GM21825 (cell line): ENCODE results near the gene SLC25A1.

Source experiments
- ATAC-seq: cut with Tn5 transposase; IDR thresholded peaks from one replicate; pipeline ENCODE4 v1.9.1; 2021; ENCODE audit warnings: mild to moderate bottlenecking, moderate library complexity; ENCODE audit not compliant: unreplicated experiment

Gene SLC25A1

GRCh38 chr22:19143212-19143611 lies 35.3 kb downstream of the SLC25A1 start:
- no peak for ATAC-seq

- ATAC-seq: no peak
These were observed 36.1 kb downstream of the SLC25A1 start for GRCh38 chr22:19142394-19142793.

DNA sequence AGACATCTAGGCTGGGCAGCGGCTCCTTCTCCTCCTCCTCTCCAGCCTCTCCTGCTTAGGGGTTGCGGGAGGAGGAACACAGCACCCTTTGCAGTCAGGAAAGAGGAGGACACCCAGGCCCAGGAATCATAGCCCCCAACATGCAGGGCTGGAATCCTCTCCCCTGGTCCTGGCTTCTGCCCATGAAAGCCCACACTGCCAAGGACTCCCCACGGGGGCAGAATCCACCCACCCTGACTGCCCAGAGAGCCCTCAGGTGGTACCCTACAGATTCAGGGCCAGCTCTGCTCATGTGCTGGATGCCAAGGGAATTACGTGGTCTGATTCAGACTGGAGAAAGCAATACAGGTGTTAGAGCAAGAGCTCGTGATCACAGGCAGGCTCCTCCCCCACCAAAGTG lies 38.6 kb downstream of the SLC25A1 start:
- no peak for ATAC-seq

- no peak for ATAC-seq
These were observed 39.6 kb downstream of the SLC25A1 start for GRCh38 chr22:19139001-19139356.

DNA sequence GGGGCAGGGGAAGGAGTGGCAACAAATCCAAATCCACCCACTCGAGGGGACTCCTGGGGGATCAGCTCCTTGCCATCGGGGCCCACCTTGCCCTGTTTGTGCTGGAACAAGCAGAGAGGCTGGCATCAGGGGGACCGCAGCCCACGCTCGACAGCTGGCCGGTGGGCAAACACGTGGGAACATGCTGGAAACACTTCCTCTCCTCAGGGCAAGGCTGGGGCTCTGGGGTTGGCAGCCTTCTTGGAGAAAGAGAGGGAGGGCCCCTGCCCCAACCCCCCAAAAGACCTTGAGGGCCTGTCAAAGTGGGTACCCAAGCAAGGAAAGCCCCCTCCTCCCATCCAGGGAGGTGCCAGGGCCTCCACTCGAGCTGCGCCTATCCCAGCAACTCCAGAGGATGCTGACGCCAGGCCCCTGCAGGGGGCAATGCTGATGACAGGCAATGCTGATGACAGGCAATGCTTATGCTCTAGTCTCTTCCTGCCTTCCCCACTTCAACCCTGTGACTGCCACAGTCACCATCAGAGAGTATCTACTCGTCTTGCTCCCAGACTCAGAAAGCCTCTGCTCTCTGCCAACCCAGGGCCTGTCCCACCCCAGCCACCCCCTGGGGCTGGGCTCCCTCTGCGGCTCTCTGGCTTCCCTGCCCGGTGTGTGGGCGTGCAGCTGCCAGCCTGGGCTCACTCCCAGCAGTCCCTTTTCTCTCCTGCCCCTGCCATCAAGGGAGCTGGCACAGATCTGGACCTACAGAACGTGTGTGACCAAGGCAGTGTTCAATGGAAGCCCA lies 40.1 kb downstream of the SLC25A1 start:
- no peak for ATAC-seq

GRCh38 chr22:19137384-19138216 lies 40.9 kb downstream of the SLC25A1 start:
- ATAC-seq: no peak

- no peak for ATAC-seq
These were observed 41.6 kb downstream of the SLC25A1 start for GRCh38 chr22:19136915-19137314.

GRCh38 chr22:19134874-19135273 lies 43.7 kb downstream of the SLC25A1 start:
- ATAC-seq: no peak

DNA sequence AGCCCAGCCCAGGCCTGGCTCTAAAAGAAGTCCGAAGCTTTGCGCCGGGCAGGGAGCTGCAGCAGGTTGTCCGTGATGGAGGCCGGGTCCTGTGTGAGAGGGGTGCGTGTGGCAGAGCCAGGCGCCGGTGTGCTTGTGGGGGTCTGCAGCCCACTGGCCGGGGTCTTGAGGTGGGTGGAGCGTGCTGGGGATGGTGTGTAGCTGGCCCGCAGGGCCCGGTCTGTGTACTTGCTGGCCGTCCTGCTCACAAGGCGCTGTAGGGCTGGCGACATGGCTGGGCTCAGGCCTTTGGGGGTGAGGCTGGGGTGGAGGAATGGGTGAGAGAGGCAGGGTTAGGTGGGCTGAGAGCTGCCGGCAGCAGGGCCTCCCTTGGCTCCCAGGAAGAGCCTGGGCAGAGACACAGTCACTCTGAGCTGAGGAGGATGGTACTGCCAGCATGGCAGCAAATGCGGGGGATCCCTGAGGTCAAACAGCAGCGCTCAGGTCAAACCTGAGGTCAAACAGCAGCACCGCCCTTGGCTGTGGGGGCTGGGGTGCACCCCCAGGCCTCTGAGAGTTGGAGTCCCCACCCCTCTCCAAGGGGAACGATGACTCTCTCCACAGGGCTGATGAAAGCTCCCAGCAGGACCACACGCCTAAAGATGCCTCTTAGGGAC lies 44.2 kb downstream of the SLC25A1 start:
- ATAC-seq: no peak

- no peak for ATAC-seq
These were observed 45.0 kb downstream of the SLC25A1 start for GRCh38 chr22:19133561-19133960.

- no peak for ATAC-seq
These were observed 45.7 kb downstream of the SLC25A1 start for GRCh38 chr22:19132693-19133400.

DNA sequence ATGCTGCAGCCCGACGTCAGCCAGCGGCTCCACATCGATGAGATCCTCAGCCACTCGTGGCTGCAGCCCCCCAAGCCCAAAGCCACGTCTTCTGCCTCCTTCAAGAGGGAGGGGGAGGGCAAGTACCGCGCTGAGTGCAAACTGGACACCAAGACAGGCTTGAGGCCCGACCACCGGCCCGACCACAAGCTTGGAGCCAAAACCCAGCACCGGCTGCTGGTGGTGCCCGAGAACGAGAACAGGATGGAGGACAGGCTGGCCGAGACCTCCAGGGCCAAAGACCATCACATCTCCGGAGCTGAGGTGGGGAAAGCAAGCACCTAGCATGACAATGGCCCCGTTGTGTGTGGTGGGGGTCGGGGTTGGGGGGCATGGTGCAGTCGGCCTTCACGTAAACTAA lies 46.4 kb downstream of the SLC25A1 start:
- no peak for ATAC-seq

- ATAC-seq: no peak
These were observed 46.9 kb downstream of the SLC25A1 start for GRCh38 chr22:19131685-19132015.

GRCh38 chr22:19130959-19131684 lies 47.4 kb downstream of the SLC25A1 start, which contains the start of gene TSSK2:
TSSK2 (plus strand) TSS chr22:19131308; CDS start chr22:19131400, 92 bp downstream.
- no peak for ATAC-seq

- no peak for ATAC-seq
These were observed 48.7 kb downstream of the SLC25A1 start for GRCh38 chr22:19129871-19130270.

DNA sequence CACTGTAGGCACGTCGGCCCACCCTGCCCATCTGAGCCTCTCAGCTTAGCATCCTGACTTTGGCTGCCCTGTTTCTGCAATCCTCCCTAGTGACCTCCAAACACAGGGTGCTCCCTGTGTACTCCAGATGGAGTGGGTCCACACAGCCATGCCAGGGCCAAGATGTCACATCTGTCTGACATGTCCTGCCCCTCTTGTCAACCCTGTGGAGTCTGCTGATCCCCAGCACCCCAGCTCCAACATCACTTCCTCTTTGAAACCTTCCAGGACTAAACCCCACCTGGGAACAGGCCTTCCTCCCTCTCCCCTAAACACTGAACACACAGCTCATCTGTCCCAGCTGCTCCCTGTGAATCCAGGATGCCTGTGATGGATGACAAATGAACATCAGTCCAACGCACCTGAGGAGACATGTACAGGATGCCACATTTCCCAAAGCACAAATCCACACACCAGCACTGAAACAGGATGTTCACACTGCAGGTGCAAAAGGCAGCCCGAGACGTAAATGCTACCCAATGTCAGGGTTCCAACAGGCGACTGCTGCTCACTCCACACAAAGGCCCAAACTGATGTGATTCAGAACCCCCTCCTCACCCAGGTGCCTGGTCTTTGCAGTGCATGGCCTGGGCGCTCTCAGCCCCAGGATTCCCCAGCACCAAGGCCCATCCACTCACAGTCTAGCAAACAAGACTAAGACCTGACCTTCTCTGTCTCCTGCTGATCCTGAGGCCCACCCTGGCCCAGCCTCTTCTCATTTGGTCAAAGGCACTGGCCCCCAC lies 49.4 kb downstream of the SLC25A1 start:
- no peak for ATAC-seq

GRCh38 chr22:19128009-19128401 lies 50.5 kb downstream of the SLC25A1 start:
- ATAC-seq: no peak

DNA sequence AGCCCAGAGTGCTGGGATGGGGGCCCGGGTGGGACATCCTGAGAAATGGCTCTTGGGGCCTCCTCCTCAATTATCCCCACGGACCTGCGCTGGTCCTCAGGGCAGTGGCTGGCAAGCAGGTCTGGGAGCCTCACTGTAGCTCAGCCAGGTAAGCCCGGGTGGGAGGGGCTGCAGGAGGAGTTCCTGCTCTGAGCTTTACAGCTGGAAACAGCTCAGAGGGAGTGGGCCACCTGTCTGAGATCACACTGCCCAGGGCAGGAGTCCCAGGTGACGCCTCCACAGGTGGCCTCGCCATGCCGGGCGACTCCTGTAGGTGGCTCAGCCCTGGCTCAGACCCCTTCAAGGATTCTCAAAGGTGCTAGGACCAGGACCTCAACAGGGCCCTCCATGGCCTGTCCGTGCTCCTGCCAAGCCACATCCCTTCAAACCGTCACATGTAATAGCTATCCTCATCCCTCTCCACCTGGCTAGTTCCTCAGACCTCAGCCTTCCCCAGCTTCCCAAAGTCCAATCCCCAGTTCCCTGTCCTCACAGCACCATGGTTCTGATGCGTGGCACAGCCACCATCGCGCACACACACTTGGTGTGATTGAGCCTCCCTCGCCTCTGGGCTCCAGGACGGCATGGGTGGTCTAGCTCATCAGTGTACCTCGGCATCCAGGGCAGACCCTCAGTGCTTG lies 51.1 kb downstream of the SLC25A1 start:
- ATAC-seq: no peak
